Activated B cell treated with CpG ODN at 0.5 μM for 24 hours (primary cell): ENCODE measurements around the gene ZFHX3. TPM values are rescaled to one million over a fixed set of nuclear protein-coding genes. Genes with fewer than 3 reads are reported as not detected.

ENCODE experiments used
- ATAC-seq: fragments of 200-7000 bp; cut with Tn5 transposase; one replicate; pipeline ENCODE4 v1.10.0; 2021; ENCODE audit warnings: low read depth, mild to moderate bottlenecking, moderate library complexity
- CTCF ChIA-PET: fragments of 350-600 bp; sonication (Branson Sonifier 250); formaldehyde crosslinking; loops from one replicate; lab custom pipeline; 2021; ENCODE audit warnings: antibody characterized with exemption; lab: Charles Lee
- POLR2A ChIA-PET: fragments of 350-600 bp; sonication (Branson Sonifier 250); formaldehyde crosslinking; loops from one replicate; lab custom pipeline; 2021; ENCODE audit warnings: antibody characterized with exemption; lab: Charles Lee
- DNase-seq: peaks from one replicate; pipeline ENCODE4 v3.0.0; 2022
- H3K27ac Mint-ChIP-seq: one replicate; pipeline ENCODE4 v1.8.0; 2020; ENCODE audit warnings: mixed read lengths
- H3K27me3 Mint-ChIP-seq: one replicate; pipeline ENCODE4 v1.8.0; 2021; ENCODE audit warnings: mixed read lengths
- H3K36me3 Mint-ChIP-seq: one replicate; pipeline ENCODE4 v1.8.0; 2021; ENCODE audit warnings: low read depth, mixed read lengths
- H3K4me1 Mint-ChIP-seq: one replicate; pipeline ENCODE4 v1.8.0; 2021; ENCODE audit warnings: mixed read lengths
- H3K4me3 Mint-ChIP-seq: one replicate; pipeline ENCODE4 v1.8.0; 2020; ENCODE audit warnings: mild to moderate bottlenecking, mixed read lengths
- H3K9me3 Mint-ChIP-seq: one replicate; pipeline ENCODE4 v1.8.0; 2020; ENCODE audit warnings: mixed read lengths
- intact Hi-C: fragments of 100-400 bp; cut with micrococcal nuclease; formaldehyde crosslinking; loops from one replicate; pipeline ENCODE4 v1.15.1; 2024
- total RNA-seq: library from RNA; stranded (reverse); gene quantifications from 2 replicates; pipeline ENCODE4 v1.2.3, GENCODE V29; 2022
- TF ChIP-seq, protein P1 (sequence below): fragments of 200-600 bp; IDR thresholded peaks from one replicate; pipeline ENCODE4 v1.8.0; 2022; ENCODE audit warnings: antibody characterized with exemption, mild to moderate bottlenecking

The ZFHX3 gene
- total RNA-seq, 1 donor from 2014 or later: 9.2 TPM

GRCh38 chr16:72987480-72987901 is 60.4 kb downstream of the ZFHX3 start:
- H3K4me3 Mint-ChIP-seq: no peak overlapping the region
- POLR2A ChIA-PET: no interaction called here
- TF ChIP-seq, protein P1, sequence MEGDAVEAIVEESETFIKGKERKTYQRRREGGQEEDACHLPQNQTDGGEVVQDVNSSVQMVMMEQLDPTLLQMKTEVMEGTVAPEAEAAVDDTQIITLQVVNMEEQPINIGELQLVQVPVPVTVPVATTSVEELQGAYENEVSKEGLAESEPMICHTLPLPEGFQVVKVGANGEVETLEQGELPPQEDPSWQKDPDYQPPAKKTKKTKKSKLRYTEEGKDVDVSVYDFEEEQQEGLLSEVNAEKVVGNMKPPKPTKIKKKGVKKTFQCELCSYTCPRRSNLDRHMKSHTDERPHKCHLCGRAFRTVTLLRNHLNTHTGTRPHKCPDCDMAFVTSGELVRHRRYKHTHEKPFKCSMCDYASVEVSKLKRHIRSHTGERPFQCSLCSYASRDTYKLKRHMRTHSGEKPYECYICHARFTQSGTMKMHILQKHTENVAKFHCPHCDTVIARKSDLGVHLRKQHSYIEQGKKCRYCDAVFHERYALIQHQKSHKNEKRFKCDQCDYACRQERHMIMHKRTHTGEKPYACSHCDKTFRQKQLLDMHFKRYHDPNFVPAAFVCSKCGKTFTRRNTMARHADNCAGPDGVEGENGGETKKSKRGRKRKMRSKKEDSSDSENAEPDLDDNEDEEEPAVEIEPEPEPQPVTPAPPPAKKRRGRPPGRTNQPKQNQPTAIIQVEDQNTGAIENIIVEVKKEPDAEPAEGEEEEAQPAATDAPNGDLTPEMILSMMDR: no peak
- peaks cover 2% of the 10 kb centered on the region for H3K4me1 Mint-ChIP-seq
- H3K27me3 Mint-ChIP-seq: no peaks in the 10 kb centered on the region
- CTCF ChIA-PET: no interaction called here
- no peak for ATAC-seq
- intact Hi-C loops: no loop called here
- DNase-seq: no peak
- H3K9me3 Mint-ChIP-seq: no peaks in the 10 kb centered on the region
- H3K36me3 Mint-ChIP-seq: no peaks in the 10 kb centered on the region
- no peak overlapping the region for H3K27ac Mint-ChIP-seq

DNA sequence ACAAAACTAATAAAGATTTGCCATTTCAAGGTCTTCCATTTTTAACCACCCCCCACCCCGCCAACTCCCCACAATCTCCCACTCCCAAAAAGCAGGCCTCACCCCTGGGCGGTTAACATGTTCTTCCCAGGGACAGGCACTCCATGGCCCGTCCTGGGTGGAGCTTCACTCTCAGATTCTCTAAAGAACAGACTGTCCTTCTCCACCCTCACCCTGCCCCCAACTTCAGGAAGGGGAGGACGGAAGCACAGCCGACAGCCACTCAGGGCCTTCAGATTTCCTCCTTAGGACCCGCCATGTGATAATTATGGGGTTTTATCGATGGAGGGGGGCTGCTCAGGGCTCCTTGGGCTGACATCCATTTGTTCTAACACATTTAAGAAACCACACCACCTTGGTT is 61.9 kb downstream of the ZFHX3 start:
- H3K9me3 Mint-ChIP-seq: peaks cover 3% of the 10 kb centered on the region
- TF ChIP-seq, protein P1: no peak
- no peaks in the 10 kb centered on the region for H3K27me3 Mint-ChIP-seq
- intact Hi-C loops: no loop called here
- ChIA-PET CTCF (no interaction called here), POLR2A (no interaction called here)
- no peaks in the 10 kb centered on the region for H3K36me3 Mint-ChIP-seq
- peaks cover 2% of the 10 kb centered on the region for H3K4me1 Mint-ChIP-seq
- no peak for ATAC-seq
- DNase-seq: no peak
- H3K4me3 Mint-ChIP-seq: no peak overlapping the region
- no peak overlapping the region for H3K27ac Mint-ChIP-seq

GRCh38 chr16:72985148-72985941 is 62.6 kb downstream of the ZFHX3 start:
- H3K4me3 Mint-ChIP-seq: no peak overlapping the region
- intact Hi-C loops: no loop called here
- peaks cover 3% of the 10 kb centered on the region for H3K9me3 Mint-ChIP-seq
- ChIA-PET POLR2A (no interaction called here), CTCF (no interaction called here)
- H3K27me3 Mint-ChIP-seq: no peaks in the 10 kb centered on the region
- H3K27ac Mint-ChIP-seq: no peak overlapping the region
- DNase-seq: no peak
- peaks cover 2% of the 10 kb centered on the region for H3K4me1 Mint-ChIP-seq
- H3K36me3 Mint-ChIP-seq: no peaks in the 10 kb centered on the region
- ATAC-seq: no peak
- TF ChIP-seq, protein P1: no peak

- intact Hi-C loops: no loop called here
- Mint-ChIP-seq H3K27ac (no peak overlapping the region), H3K9me3 (peaks cover 3% of the 10 kb centered on the region), H3K4me1 (no peaks in the 10 kb centered on the region), H3K27me3 (no peaks in the 10 kb centered on the region), H3K4me3 (no peak overlapping the region), H3K36me3 (no peaks in the 10 kb centered on the region)
- CTCF ChIA-PET: no interaction called here
- TF ChIP-seq, protein P1: no peak
- no peak for ATAC-seq
- no peak for DNase-seq
- POLR2A ChIA-PET: no interaction called here
Measured at GRCh38 chr16:72983728-72984350, 64.1 kb downstream of the ZFHX3 start.

DNA sequence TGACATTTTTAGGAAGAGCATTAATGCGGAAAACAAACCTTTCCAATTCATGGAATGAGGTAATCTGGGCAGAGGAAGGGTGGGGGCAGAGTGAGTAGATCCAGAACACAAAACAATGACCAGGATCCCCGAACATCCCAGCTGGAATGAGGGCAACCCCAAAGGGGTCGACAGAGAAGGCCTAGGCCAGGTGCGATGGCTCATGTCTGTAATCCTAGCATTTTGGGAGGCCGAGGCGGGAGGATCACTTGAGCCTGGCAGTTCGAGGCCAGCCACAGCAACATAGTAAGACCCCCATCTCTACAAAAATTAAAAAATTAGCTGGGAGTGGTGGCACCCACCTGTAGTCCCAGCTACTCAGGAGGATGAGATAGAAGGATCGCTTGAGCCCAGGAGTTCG is 64.7 kb downstream of the ZFHX3 start:
- no peaks in the 10 kb centered on the region for H3K27me3 Mint-ChIP-seq
- H3K4me1 Mint-ChIP-seq: no peaks in the 10 kb centered on the region
- DNase-seq (no peak), ATAC-seq (no peak)
- no peak overlapping the region for H3K27ac Mint-ChIP-seq
- ChIA-PET CTCF (no interaction called here), POLR2A (no interaction called here)
- H3K36me3 Mint-ChIP-seq: no peaks in the 10 kb centered on the region
- intact Hi-C loops: no loop called here
- H3K9me3 Mint-ChIP-seq: peaks cover 3% of the 10 kb centered on the region
- no peak overlapping the region for H3K4me3 Mint-ChIP-seq
- TF ChIP-seq, protein P1: no peak
